C1 segment of cervical spinal cord (tissue), 14 donors: ENCODE data around the gene ZNF835.

Experiments
- DNase-seq, 14 donors: peaks; one replicate each; lab custom pipeline; 2025; lab: John Stamatoyannopoulos, UW

ZNF835 gene

GRCh38 chr19:56663931-56664500, 7.5 kb downstream of the ZNF835 start:
- no peak for DNase-seq

DNA sequence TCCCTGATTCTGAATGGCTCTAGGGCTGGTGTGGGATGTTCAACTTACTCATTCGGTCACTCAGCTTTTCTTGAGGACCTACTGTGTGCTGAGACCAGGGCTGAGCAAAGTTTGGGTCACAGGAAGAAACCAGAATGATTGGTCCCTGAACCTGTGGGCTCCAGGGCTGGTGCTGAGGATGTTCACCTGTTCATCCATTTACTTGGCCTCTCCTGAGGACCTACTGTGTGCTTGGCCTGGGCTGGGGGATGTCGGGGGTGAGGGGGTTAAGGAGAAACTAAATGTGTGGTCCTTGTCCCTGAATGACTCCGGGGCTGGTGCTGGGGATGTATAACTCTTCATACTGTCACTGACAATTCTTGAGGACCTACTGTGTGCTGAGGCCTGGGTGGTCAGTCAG, 10.3 kb downstream of the ZNF835 start:
- DNase-seq: no peak

- peak in 2 of 14 donors; percentile 2 to 12 for DNase-seq
Measured at GRCh38 chr19:56660381-56661107, 11.0 kb downstream of the ZNF835 start.

- DNase-seq: no peak
Measured at GRCh38 chr19:56654151-56654550, 17.4 kb downstream of the ZNF835 start.

GRCh38 chr19:56643460-56643955, 28.0 kb downstream of the ZNF835 start:
- no peak for DNase-seq

- DNase-seq: no peak
Measured at GRCh38 chr19:56642711-56643459, 28.7 kb downstream of the ZNF835 start, which contains the start of gene SMIM17. TSS of gene SMIM17 (plus strand) at chr19:56643159. CDS start at chr19:56645668, 2,509 bp downstream.

- DNase-seq: no peak
Measured at GRCh38 chr19:56639217-56639616, 32.3 kb downstream of the ZNF835 start.

DNA sequence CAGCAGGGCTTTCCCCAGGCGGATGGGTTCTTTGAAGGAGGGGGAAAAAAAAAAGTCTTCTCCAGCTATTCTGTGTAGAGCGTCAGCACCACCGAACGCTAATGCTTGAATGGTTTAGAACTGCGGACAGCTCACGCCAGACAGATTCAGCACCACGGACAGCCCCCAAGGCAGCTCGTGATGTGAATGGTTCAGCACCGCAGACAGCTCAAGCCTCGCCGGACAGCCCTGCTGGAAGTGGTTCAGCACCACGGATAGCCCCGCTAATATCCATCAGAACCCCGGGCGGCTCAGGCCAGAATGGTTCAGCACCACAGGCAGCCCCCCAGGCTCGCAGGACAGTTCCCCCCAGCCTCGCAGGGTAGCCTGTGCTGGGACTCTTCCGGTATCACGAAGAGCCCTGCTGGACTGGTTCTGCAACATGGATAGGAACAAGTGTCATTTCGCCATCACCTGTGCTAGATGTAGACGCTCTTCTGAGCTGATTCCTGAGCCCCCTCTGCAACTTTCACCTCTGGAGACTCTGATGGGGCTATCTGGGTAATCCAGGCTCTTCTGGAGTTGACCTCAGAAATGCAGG, 33.5 kb downstream of the ZNF835 start:
- peak in 11 of 14 donors; percentile 7 to 68 (median 29) for DNase-seq

GRCh38 chr19:56633021-56633420, 38.5 kb downstream of the ZNF835 start:
- DNase-seq: no peak

- no peak for DNase-seq
Measured at GRCh38 chr19:56625708-56626107, 45.8 kb downstream of the ZNF835 start.

- DNase-seq: no peak
Measured at GRCh38 chr19:56623006-56623405, 48.6 kb downstream of the ZNF835 start.

GRCh38 chr19:56622374-56622773, 49.2 kb downstream of the ZNF835 start:
- DNase-seq: no peak

DNA sequence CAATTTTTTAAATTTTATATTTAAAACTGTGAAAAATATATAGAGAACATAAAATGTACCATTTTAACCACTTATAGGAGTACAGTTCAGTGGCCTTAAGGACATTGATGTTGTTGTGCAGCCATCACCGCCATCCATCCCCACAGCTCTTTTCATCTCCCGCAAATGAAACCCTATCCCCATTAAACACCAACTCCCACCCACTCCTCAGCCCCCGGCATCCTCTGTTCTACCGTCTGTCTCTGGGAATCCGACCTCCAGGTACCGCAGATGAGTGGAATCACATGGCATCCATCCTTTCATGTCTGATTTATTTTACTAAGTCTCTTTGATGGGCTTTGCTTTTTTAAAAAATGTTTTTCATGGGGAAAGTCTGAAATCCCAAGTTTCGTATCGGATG, 52.4 kb downstream of the ZNF835 start:
- no peak for DNase-seq

- no peak for DNase-seq
Measured at GRCh38 chr19:56617531-56617930, 54.0 kb downstream of the ZNF835 start.

- no peak for DNase-seq
Measured at GRCh38 chr19:56613639-56614038, 57.9 kb downstream of the ZNF835 start.

DNA sequence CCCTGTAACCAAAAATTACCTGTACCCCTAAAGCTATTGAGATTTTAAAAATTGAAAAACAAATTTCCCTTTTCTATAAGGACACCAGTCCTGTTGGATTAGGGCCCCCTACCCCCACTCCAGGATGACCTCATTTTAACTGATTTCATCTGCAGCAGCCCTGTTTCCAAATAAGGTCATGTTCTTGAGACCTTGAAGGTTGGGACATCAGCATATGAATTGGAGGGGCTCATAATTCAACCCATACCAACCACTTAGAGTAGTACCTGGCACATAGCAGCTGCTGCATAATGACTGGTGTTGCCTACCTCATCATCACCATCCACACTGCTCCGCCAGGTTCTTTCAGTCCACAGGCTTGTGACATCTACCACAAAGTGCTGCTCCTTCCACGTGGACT, 58.8 kb downstream of the ZNF835 start:
- no peak for DNase-seq
